Upper lobe of right lung (tissue), 1 donor: ENCODE results near the gene RIPK3. TPM values are rescaled to one million over a fixed set of nuclear protein-coding genes. Genes with fewer than 3 reads are reported as not detected.

Source experiments
- ATAC-seq: fragments of 200-7000 bp; cut with Tn5 transposase; one replicate; pipeline ENCODE4 v1.9.1; 2020; ENCODE audit warnings: mild to moderate bottlenecking, moderate library complexity
- DNase-seq: peaks from one replicate; pipeline ENCODE4 v3.0.0-alpha.2; 2020
- H3K27ac ChIP-seq: fragments of 200-600 bp; one replicate; pipeline ENCODE4 v1.8.0; 2022
- H3K27me3 ChIP-seq: fragments of 200-600 bp; one replicate; pipeline ENCODE4 v1.8.0; 2022; ENCODE audit warnings: mild to moderate bottlenecking
- H3K36me3 ChIP-seq: fragments of 200-600 bp; one replicate; pipeline ENCODE4 v1.8.0; 2022
- H3K4me1 ChIP-seq: fragments of 200-600 bp; one replicate; pipeline ENCODE4 v1.8.0; 2022
- H3K4me3 ChIP-seq: fragments of 200-600 bp; one replicate; pipeline ENCODE4 v1.8.0; 2022; ENCODE audit warnings: mild to moderate bottlenecking
- H3K9me3 ChIP-seq: fragments of 200-600 bp; one replicate; pipeline ENCODE4 v1.8.0; 2022
- intact Hi-C: fragments of 100-400 bp; cut with DNase I; formaldehyde crosslinking; loops from one replicate; pipeline ENCODE4 v1.11.0; 2022
- total RNA-seq: library from RNA; stranded (reverse); fragmentation: NEBNext Ultra II Directional; extraction: Animal tissue kit (Norgen Biotek cat#: 25700); gene quantifications from one replicate; pipeline ENCODE4 v1.2.1, GENCODE V29; 2021
- TF ChIP-seq, protein P1 (sequence below): fragments of 200-600 bp; IDR thresholded peaks from one replicate; pipeline ENCODE4 v1.8.0; 2022; ENCODE audit warnings: antibody characterized with exemption
- donor health status: DM: no; HTN: yes; CAD: no; lungs with severe emphysema.

Gene RIPK3
- total RNA-seq, 1 donor from 2014 or later, result 23.4 TPM

- Histone ChIP-seq H3K27me3 (no peaks in the 10 kb centered on the region), H3K4me3 (no peak overlapping the region), H3K4me1 (no peaks in the 10 kb centered on the region), H3K27ac (no peak overlapping the region), H3K36me3 (no peaks in the 10 kb centered on the region), H3K9me3 (no peaks in the 10 kb centered on the region)
- intact Hi-C loops, result no loop called here
- no peak for DNase-seq
- TF ChIP-seq, protein P1, sequence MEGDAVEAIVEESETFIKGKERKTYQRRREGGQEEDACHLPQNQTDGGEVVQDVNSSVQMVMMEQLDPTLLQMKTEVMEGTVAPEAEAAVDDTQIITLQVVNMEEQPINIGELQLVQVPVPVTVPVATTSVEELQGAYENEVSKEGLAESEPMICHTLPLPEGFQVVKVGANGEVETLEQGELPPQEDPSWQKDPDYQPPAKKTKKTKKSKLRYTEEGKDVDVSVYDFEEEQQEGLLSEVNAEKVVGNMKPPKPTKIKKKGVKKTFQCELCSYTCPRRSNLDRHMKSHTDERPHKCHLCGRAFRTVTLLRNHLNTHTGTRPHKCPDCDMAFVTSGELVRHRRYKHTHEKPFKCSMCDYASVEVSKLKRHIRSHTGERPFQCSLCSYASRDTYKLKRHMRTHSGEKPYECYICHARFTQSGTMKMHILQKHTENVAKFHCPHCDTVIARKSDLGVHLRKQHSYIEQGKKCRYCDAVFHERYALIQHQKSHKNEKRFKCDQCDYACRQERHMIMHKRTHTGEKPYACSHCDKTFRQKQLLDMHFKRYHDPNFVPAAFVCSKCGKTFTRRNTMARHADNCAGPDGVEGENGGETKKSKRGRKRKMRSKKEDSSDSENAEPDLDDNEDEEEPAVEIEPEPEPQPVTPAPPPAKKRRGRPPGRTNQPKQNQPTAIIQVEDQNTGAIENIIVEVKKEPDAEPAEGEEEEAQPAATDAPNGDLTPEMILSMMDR, result no peak
- no peak for ATAC-seq
These were observed 39.5 kb upstream of the RIPK3 start for GRCh38 chr14:24378981-24379906.

GRCh38 chr14:24378327-24378726 lies 38.5 kb upstream of the RIPK3 start:
- intact Hi-C loops, result no loop called here

DNA sequence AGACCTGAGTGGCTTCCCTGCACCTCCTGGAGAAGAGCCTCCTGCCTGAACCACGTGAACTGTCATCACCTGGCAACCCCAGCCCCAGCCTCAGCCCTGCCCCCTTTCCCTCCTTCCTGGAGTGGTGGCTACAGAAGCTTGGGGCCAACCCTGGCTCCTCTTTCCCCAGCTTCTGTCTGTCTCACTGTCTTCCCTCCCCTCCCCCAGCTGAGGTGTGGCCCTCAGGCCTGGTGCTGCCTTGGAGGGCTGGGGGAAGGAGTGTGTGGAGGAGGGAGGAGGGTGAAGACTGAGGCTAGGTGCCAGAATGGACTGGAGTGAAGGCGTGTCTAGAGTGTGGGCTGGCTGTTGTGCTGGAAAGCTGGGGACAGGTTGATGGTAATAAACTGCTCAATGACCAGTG lies 37.9 kb upstream of the RIPK3 start:
- TF ChIP-seq, protein P1, result no peak
- no peak for DNase-seq
- Histone ChIP-seq H3K9me3 (no peaks in the 10 kb centered on the region), H3K27me3 (no peaks in the 10 kb centered on the region), H3K36me3 (no peaks in the 10 kb centered on the region), H3K4me3 (no peak overlapping the region), H3K4me1 (no peaks in the 10 kb centered on the region), H3K27ac (no peak overlapping the region)
- peak; percentile 53 for ATAC-seq
- intact Hi-C loops, result no loop called here

More at GRCh38 chr14:24378327-24378726, 38.5 kb upstream of the RIPK3 start:
- H3K27me3 ChIP-seq, result no peaks in the 10 kb centered on the region
- DNase-seq, result no peak
- H3K4me1 ChIP-seq, result no peaks in the 10 kb centered on the region
- H3K27ac ChIP-seq, result no peak overlapping the region
- H3K9me3 ChIP-seq, result no peaks in the 10 kb centered on the region
- TF ChIP-seq, protein P1, result no peak
- no peak overlapping the region for H3K4me3 ChIP-seq
- ATAC-seq, result no peak
- no peaks in the 10 kb centered on the region for H3K36me3 ChIP-seq

GRCh38 chr14:24377126-24377525 lies 37.3 kb upstream of the RIPK3 start:
- H3K27ac ChIP-seq, result no peak overlapping the region

DNA sequence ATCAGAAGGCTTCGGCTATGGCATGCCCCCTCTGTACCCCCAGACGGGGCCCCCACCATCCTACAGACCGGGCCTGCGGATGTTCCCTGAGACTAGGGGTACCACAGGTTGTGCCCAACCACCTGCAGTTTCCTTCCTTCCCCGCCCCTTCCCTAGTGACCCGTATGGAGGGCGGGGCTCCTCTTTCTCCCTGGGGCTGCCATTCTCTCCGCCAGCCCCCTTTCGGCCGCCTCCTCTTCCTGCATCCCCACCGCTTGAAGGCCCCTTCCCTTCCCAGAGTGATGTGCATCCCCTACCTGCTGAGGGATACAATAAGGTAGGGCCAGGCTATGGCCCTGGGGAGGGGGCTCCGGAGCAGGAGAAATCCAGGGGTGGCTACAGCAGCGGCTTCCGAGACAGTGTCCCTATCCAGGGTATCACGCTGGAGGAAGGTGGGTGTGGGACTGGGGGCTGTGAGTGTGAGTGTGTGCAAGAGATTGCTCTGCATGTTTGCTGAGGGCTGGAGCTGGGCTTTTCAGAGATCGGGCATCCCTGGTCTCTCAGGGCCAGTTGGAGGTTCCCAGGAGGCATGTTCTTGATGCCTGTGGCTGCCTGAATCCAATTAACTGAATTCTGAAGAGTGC lies 36.8 kb upstream of the RIPK3 start:
- intact Hi-C loops, result no loop called here
- ATAC-seq (no peak), DNase-seq (no peak)
- no peaks in the 10 kb centered on the region for H3K4me1 ChIP-seq
- H3K4me3 ChIP-seq, result no peak overlapping the region
- H3K27me3 ChIP-seq, result no peaks in the 10 kb centered on the region
- H3K9me3 ChIP-seq, result no peaks in the 10 kb centered on the region
- H3K36me3 ChIP-seq, result no peaks in the 10 kb centered on the region
- no peak overlapping the region for H3K27ac ChIP-seq
- TF ChIP-seq, protein P1, result no peak

More at GRCh38 chr14:24377126-24377525, 37.3 kb upstream of the RIPK3 start:
- intact Hi-C loops, result no loop called here
- DNase-seq (no peak), ATAC-seq (no peak)
- Histone ChIP-seq H3K9me3 (no peaks in the 10 kb centered on the region), H3K4me3 (no peak overlapping the region), H3K27me3 (no peaks in the 10 kb centered on the region), H3K36me3 (no peaks in the 10 kb centered on the region), H3K4me1 (no peaks in the 10 kb centered on the region)
- TF ChIP-seq, protein P1, result no peak
